Mucosa of descending colon (tissue), 3 donors: Measurements from ENCODE around the gene LSG1. TPM values are rescaled to one million over a fixed set of nuclear protein-coding genes. Genes with fewer than 3 reads are reported as not detected.

Experiments
- ATAC-seq: fragments of 200-7000 bp; cut with Tn5 transposase; one replicate; pipeline ENCODE4 v1.9.1; 2020; ENCODE audit warnings: mild to moderate bottlenecking, moderate library complexity
- DNase-seq, 3 donors: peaks; one replicate each; pipeline ENCODE4 v3.0.0-alpha.2; 2020
- H3K36me3 ChIP-seq: fragments of 200-600 bp; one replicate; pipeline ENCODE4 v1.8.0; 2021; ENCODE audit warnings: low read depth, mild to moderate bottlenecking
- H3K4me1 ChIP-seq: fragments of 200-600 bp; one replicate; pipeline ENCODE4 v1.8.0; 2021; ENCODE audit warnings: low read depth, mild to moderate bottlenecking
- H3K4me3 ChIP-seq: fragments of 200-600 bp; one replicate; pipeline ENCODE4 v1.8.0; 2021; ENCODE audit warnings: mild to moderate bottlenecking
- H3K9me3 ChIP-seq: fragments of 200-600 bp; one replicate; pipeline ENCODE4 v1.8.0; 2021; ENCODE audit warnings: mild to moderate bottlenecking
- CTCF ChIP-seq: fragments of 200-600 bp; IDR thresholded peaks from one replicate; pipeline ENCODE4 v1.8.0; 2022; ENCODE audit warnings: antibody characterized with exemption, mild to moderate bottlenecking
- intact Hi-C, 2 donors: fragments of 100-400 bp; cut with DNase I in 1 of 2; cut with micrococcal nuclease in 1 of 2; formaldehyde crosslinking; loops; one replicate each; pipeline versions ENCODE4 v1.11.0 to v1.11.1; 2022; cut with DNase I, micrococcal nuclease
- long read RNA-seq, 2 donors: library from polyadenylated mRNA; unstranded; transcript quantifications; one replicate each; pipeline ENCODE4 v2.0.0, GENCODE V29; 2019 to 2021
- total RNA-seq, 3 donors: library from RNA; stranded (reverse); fragmentation: NEBNext Ultra II Directional in 2 of 3; extraction: Animal tissue kit (Norgen Biotek cat#: 25700) in 2 of 3; gene quantifications; one replicate each; pipeline versions ENCODE4 v1.2.1 to v1.2.4, GENCODE V29; 2021 to 2023
- donor health status: DM: no; HTN: no; CAD: no; lungs with moderate emphysema.
- donor health status: DM: no; HTN: no; CAD: no.
- donor health status: DM: no; HTN: yes; CAD: no.

LSG1 gene
- total RNA-seq: 10 to 100 TPM; 34.0 to 35.6 (median 35.5) TPM
- long read RNA-seq, donor 1, transcript LSG1-201 (14 exons, 3,572 nt): major isoform, 24 of 33 reads
- long read RNA-seq, donor 1, partial matches to known transcripts: 5 of 33 reads
- long read RNA-seq, donor 1, other reads (novel, unspliced or antisense): 4 of 33 reads
- long read RNA-seq, donor 2, transcript LSG1-201 (14 exons, 3,572 nt): major isoform, 12 of 47 reads
- long read RNA-seq, donor 2, partial matches to known transcripts: 28 of 47 reads
- long read RNA-seq, donor 2, other reads (novel, unspliced or antisense): 7 of 47 reads

- H3K9me3 ChIP-seq: no peaks in the 10 kb centered on the region
- peak; percentile 99 for ATAC-seq
- no peak for TF ChIP-seq CTCF
- intact Hi-C loops: no loop called here
- peak; percentile 94 to 96 (median 95) for DNase-seq
- no peaks in the 10 kb centered on the region for H3K36me3 ChIP-seq
- H3K4me3 ChIP-seq: peak within 1 kb of the TSS; percentile 75
- H3K4me1 ChIP-seq: peaks cover 9% of the 10 kb centered on the region
Measured at GRCh38 chr3:194671900-194672808, at the start of gene LSG1. LSG1 (minus strand) TSS chr3:194672191; CDS start chr3:194672162, 29 bp downstream.

- no peak for TF ChIP-seq CTCF
- Histone ChIP-seq H3K36me3 (no peaks in the 10 kb centered on the region), H3K4me1 (no peaks in the 10 kb centered on the region), H3K9me3 (no peaks in the 10 kb centered on the region), H3K4me3 (no peak overlapping the region)
- intact Hi-C loops: no loop called here
- DNase-seq (no peak), ATAC-seq (no peak)
Measured at GRCh38 chr3:194720048-194720447, 48.1 kb upstream of the LSG1 start.

GRCh38 chr3:194718079-194718478 is 46.1 kb upstream of the LSG1 start:
- Histone ChIP-seq H3K36me3 (no peaks in the 10 kb centered on the region), H3K4me3 (no peak overlapping the region), H3K4me1 (no peaks in the 10 kb centered on the region), H3K9me3 (no peaks in the 10 kb centered on the region)
- ATAC-seq (no peak), DNase-seq (no peak)
- intact Hi-C loops: no loop called here
- TF ChIP-seq CTCF: no peak

GRCh38 chr3:194715022-194715800 is 43.2 kb upstream of the LSG1 start:
- Histone ChIP-seq H3K9me3 (no peaks in the 10 kb centered on the region), H3K4me1 (no peaks in the 10 kb centered on the region), H3K36me3 (no peaks in the 10 kb centered on the region), H3K4me3 (no peak overlapping the region)
- intact Hi-C loops: no loop called here
- TF ChIP-seq CTCF: no peak
- ATAC-seq (no peak), DNase-seq (no peak)

- TF ChIP-seq CTCF: no peak
- H3K4me1 ChIP-seq: no peaks in the 10 kb centered on the region
- no peaks in the 10 kb centered on the region for H3K36me3 ChIP-seq
- DNase-seq (no peak), ATAC-seq (no peak)
- H3K4me3 ChIP-seq: no peak overlapping the region
- H3K9me3 ChIP-seq: no peaks in the 10 kb centered on the region
- intact Hi-C loops: no loop called here
Measured at GRCh38 chr3:194714564-194714963, 42.6 kb upstream of the LSG1 start.
